ENCODE data around the gene BAIAP2.

DNA sequence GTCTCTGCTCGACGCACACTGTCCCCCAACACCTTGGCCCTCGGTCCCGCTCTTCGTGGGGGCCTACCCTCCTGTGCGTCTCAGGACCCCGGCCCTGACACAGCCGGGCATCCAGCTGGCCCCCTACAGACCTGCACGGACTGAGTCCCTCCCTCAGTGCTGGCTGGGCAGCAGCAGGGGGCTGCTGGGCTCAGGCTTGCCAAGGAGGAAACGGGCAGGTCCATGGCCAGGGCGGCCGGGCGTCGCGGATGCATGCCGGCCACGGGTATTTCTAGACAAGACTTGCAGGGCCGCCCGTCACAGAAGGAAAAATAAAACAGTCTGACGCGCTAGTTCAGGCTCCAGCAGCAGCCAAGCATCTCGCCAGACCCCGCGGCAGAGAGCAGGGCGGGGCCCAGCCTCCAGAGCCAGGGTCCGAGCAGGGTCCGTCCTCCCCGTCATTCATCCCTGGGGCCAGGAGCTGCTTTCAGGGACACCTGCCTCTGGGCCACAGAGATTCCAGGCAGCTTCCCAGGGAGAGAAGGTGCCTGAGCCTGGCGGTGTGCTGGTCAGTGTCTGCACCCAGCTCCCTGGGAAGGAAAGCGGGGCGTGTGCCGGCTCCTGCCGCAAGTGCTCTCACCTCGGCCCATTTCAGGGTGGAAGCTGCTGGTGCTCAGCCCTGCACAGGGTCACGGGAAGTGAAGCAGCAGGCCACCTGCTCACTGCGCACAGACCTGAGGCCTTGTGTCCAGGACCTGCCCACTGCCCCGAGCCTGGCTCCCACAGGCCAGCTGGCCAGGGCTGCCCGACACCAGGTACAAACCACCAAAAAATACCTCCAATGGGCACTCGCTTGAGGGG is 123.1 kb downstream of the BAIAP2 start:
- TF ChIP-seq, protein P1, sequence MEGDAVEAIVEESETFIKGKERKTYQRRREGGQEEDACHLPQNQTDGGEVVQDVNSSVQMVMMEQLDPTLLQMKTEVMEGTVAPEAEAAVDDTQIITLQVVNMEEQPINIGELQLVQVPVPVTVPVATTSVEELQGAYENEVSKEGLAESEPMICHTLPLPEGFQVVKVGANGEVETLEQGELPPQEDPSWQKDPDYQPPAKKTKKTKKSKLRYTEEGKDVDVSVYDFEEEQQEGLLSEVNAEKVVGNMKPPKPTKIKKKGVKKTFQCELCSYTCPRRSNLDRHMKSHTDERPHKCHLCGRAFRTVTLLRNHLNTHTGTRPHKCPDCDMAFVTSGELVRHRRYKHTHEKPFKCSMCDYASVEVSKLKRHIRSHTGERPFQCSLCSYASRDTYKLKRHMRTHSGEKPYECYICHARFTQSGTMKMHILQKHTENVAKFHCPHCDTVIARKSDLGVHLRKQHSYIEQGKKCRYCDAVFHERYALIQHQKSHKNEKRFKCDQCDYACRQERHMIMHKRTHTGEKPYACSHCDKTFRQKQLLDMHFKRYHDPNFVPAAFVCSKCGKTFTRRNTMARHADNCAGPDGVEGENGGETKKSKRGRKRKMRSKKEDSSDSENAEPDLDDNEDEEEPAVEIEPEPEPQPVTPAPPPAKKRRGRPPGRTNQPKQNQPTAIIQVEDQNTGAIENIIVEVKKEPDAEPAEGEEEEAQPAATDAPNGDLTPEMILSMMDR (IDR thresholded peaks at IDR 0.05): no peak
- TF ChIP-seq POLR2AphosphoS5 (IDR thresholded peaks at IDR 0.05) (no peak), POLR2A (IDR thresholded peaks at IDR 0.05) (no peak), EP300 (IDR thresholded peaks at IDR 0.05) (no peak)
